ENCODE measurements around the gene WDR48.

Gene WDR48

GRCh38 chr3:39094851-39095677 is 43.2 kb downstream of the WDR48 start:
- Histone ChIP-seq H3K9me3 (ENCODE audit: control insufficient read depth in 1 of 2, low read length in 2 of 2) (no peaks in the 10 kb centered on the region), H3K27me3 (ENCODE audit: low read depth, low read length) (no peaks in the 10 kb centered on the region), H3K27ac (ENCODE audit: low read length) (no peak overlapping the region), H3K4me3 (ENCODE audit: low read depth in 1 of 2, low read length in 2 of 2) (no peak overlapping the region), H3K4me1 (ENCODE audit: control insufficient read depth in 1 of 2, insufficient read depth in 2 of 2, low read length in 2 of 2) (no peaks in the 10 kb centered on the region), H3K36me3 (ENCODE audit: control insufficient read depth in 1 of 2, insufficient read depth in 2 of 2, low read length in 2 of 2) (peaks cover 78 to 92% of the 10 kb centered on the region in 2 donors)

GRCh38 chr3:39095778-39096177 is 44.0 kb downstream of the WDR48 start:
- Histone ChIP-seq H3K4me3 (ENCODE audit: low read depth in 1 of 2, low read length in 2 of 2) (no peak overlapping the region), H3K36me3 (ENCODE audit: control insufficient read depth in 1 of 2, insufficient read depth in 2 of 2, low read length in 2 of 2) (peaks cover 77 to 94% of the 10 kb centered on the region in 2 donors), H3K27me3 (ENCODE audit: low read depth, low read length) (no peaks in the 10 kb centered on the region), H3K9me3 (ENCODE audit: control insufficient read depth in 1 of 2, low read length in 2 of 2) (no peaks in the 10 kb centered on the region), H3K27ac (ENCODE audit: low read length) (no peak overlapping the region), H3K4me1 (ENCODE audit: control insufficient read depth in 1 of 2, insufficient read depth in 2 of 2, low read length in 2 of 2) (no peaks in the 10 kb centered on the region)

GRCh38 chr3:39096775-39097174 is 45.0 kb downstream of the WDR48 start:
- Histone ChIP-seq H3K27me3 (ENCODE audit: low read depth, low read length) (no peaks in the 10 kb centered on the region), H3K27ac (ENCODE audit: low read length) (no peak overlapping the region), H3K4me3 (ENCODE audit: low read depth in 1 of 2, low read length in 2 of 2) (no peak overlapping the region), H3K9me3 (ENCODE audit: control insufficient read depth in 1 of 2, low read length in 2 of 2) (no peaks in the 10 kb centered on the region), H3K36me3 (ENCODE audit: control insufficient read depth in 1 of 2, insufficient read depth in 2 of 2, low read length in 2 of 2) (peaks cover 70 to 88% of the 10 kb centered on the region in 2 donors), H3K4me1 (ENCODE audit: control insufficient read depth in 1 of 2, insufficient read depth in 2 of 2, low read length in 2 of 2) (peaks cover 0 to 6% of the 10 kb centered on the region in 2 donors)

- H3K9me3 ChIP-seq (ENCODE audit: control insufficient read depth in 1 of 2, low read length in 2 of 2) = no peaks in the 10 kb centered on the region
- no peaks in the 10 kb centered on the region for H3K27me3 ChIP-seq (ENCODE audit: low read depth, low read length)
- peaks cover 0 to 8% of the 10 kb centered on the region in 2 donors for H3K4me1 ChIP-seq (ENCODE audit: control insufficient read depth in 1 of 2, insufficient read depth in 2 of 2, low read length in 2 of 2)
- H3K4me3 ChIP-seq (ENCODE audit: low read depth in 1 of 2, low read length in 2 of 2) = no peak overlapping the region
- H3K27ac ChIP-seq (ENCODE audit: low read length) = no peak overlapping the region
- H3K36me3 ChIP-seq (ENCODE audit: control insufficient read depth in 1 of 2, insufficient read depth in 2 of 2, low read length in 2 of 2) = peaks cover 61 to 78% of the 10 kb centered on the region in 2 donors
These were observed 46.1 kb downstream of the WDR48 start for GRCh38 chr3:39097716-39098472.

- Histone ChIP-seq H3K36me3 (ENCODE audit: control insufficient read depth in 1 of 2, insufficient read depth in 2 of 2, low read length in 2 of 2) (peaks cover 56 to 72% of the 10 kb centered on the region in 2 donors), H3K9me3 (ENCODE audit: control insufficient read depth in 1 of 2, low read length in 2 of 2) (no peaks in the 10 kb centered on the region), H3K4me1 (ENCODE audit: control insufficient read depth in 1 of 2, insufficient read depth in 2 of 2, low read length in 2 of 2) (peaks cover 0 to 11% of the 10 kb centered on the region in 2 donors), H3K4me3 (ENCODE audit: low read depth in 1 of 2, low read length in 2 of 2) (no peak overlapping the region), H3K27ac (ENCODE audit: low read length) (no peak overlapping the region), H3K27me3 (ENCODE audit: low read depth, low read length) (no peaks in the 10 kb centered on the region)
These were observed 46.7 kb downstream of the WDR48 start for GRCh38 chr3:39098473-39099000.

GRCh38 chr3:39099242-39099641 is 47.4 kb downstream of the WDR48 start:
- H3K4me1 ChIP-seq (ENCODE audit: control insufficient read depth in 1 of 2, insufficient read depth in 2 of 2, low read length in 2 of 2) = peaks cover 0 to 17% of the 10 kb centered on the region in 2 donors
- H3K27me3 ChIP-seq (ENCODE audit: low read depth, low read length) = no peaks in the 10 kb centered on the region
- H3K36me3 ChIP-seq (ENCODE audit: control insufficient read depth in 1 of 2, insufficient read depth in 2 of 2, low read length in 2 of 2) = peaks cover 51 to 66% of the 10 kb centered on the region in 2 donors
- no peak overlapping the region for H3K4me3 ChIP-seq (ENCODE audit: low read depth in 1 of 2, low read length in 2 of 2)
- no peak overlapping the region for H3K27ac ChIP-seq (ENCODE audit: low read length)
- no peaks in the 10 kb centered on the region for H3K9me3 ChIP-seq (ENCODE audit: control insufficient read depth in 1 of 2, low read length in 2 of 2)

- Histone ChIP-seq H3K4me1 (ENCODE audit: control insufficient read depth in 1 of 2, insufficient read depth in 2 of 2, low read length in 2 of 2) (peaks cover 0 to 22% of the 10 kb centered on the region in 2 donors), H3K36me3 (ENCODE audit: control insufficient read depth in 1 of 2, insufficient read depth in 2 of 2, low read length in 2 of 2) (peaks cover 45 to 60% of the 10 kb centered on the region in 2 donors)
These were observed 48.1 kb downstream of the WDR48 start for GRCh38 chr3:39099738-39100499.

GRCh38 chr3:39100500-39100886 is 48.7 kb downstream of the WDR48 start:
- H3K4me1 ChIP-seq (ENCODE audit: control insufficient read depth in 1 of 2, insufficient read depth in 2 of 2, low read length in 2 of 2) = peaks cover 4 to 28% of the 10 kb centered on the region in 2 donors
- H3K27ac ChIP-seq (ENCODE audit: low read length) = no peak overlapping the region
- peaks cover 41 to 54% of the 10 kb centered on the region in 2 donors for H3K36me3 ChIP-seq (ENCODE audit: control insufficient read depth in 1 of 2, insufficient read depth in 2 of 2, low read length in 2 of 2)
- no peaks in the 10 kb centered on the region for H3K9me3 ChIP-seq (ENCODE audit: control insufficient read depth in 1 of 2, low read length in 2 of 2)
- H3K27me3 ChIP-seq (ENCODE audit: low read depth, low read length) = no peaks in the 10 kb centered on the region
- no peak overlapping the region for H3K4me3 ChIP-seq (ENCODE audit: low read depth in 1 of 2, low read length in 2 of 2)

More at GRCh38 chr3:39099738-39100499, 48.1 kb downstream of the WDR48 start:
- Histone ChIP-seq H3K4me3 (ENCODE audit: low read depth in 1 of 2, low read length in 2 of 2) (no peak overlapping the region), H3K27me3 (ENCODE audit: low read depth, low read length) (no peaks in the 10 kb centered on the region), H3K27ac (ENCODE audit: low read length) (no peak overlapping the region), H3K9me3 (ENCODE audit: control insufficient read depth in 1 of 2, low read length in 2 of 2) (no peaks in the 10 kb centered on the region)

- Histone ChIP-seq H3K9me3 (ENCODE audit: control insufficient read depth in 1 of 2, low read length in 2 of 2) (no peaks in the 10 kb centered on the region), H3K27me3 (ENCODE audit: low read depth, low read length) (no peaks in the 10 kb centered on the region), H3K27ac (ENCODE audit: low read length) (no peak overlapping the region), H3K4me1 (ENCODE audit: control insufficient read depth in 1 of 2, insufficient read depth in 2 of 2, low read length in 2 of 2) (peaks cover 5 to 34% of the 10 kb centered on the region in 2 donors), H3K4me3 (ENCODE audit: low read depth in 1 of 2, low read length in 2 of 2) (no peak overlapping the region), H3K36me3 (ENCODE audit: control insufficient read depth in 1 of 2, insufficient read depth in 2 of 2, low read length in 2 of 2) (peaks cover 35 to 48% of the 10 kb centered on the region in 2 donors)
These were observed 49.3 kb downstream of the WDR48 start for GRCh38 chr3:39101022-39101689.

GRCh38 chr3:39102504-39103323 is 50.9 kb downstream of the WDR48 start:
- H3K9me3 ChIP-seq (ENCODE audit: control insufficient read depth in 1 of 2, low read length in 2 of 2) = no peaks in the 10 kb centered on the region
- H3K27ac ChIP-seq (ENCODE audit: low read length) = no peak overlapping the region
- H3K27me3 ChIP-seq (ENCODE audit: low read depth, low read length) = no peaks in the 10 kb centered on the region
- H3K4me1 ChIP-seq (ENCODE audit: control insufficient read depth in 1 of 2, insufficient read depth in 2 of 2, low read length in 2 of 2) = peaks cover 5 to 36% of the 10 kb centered on the region in 2 donors
- peaks cover 26 to 33% of the 10 kb centered on the region in 2 donors for H3K36me3 ChIP-seq (ENCODE audit: control insufficient read depth in 1 of 2, insufficient read depth in 2 of 2, low read length in 2 of 2)
- H3K4me3 ChIP-seq (ENCODE audit: low read depth in 1 of 2, low read length in 2 of 2) = no peak overlapping the region
